NCI-H2227 treated with DMSO at 0.1 percent for 48 hours (cell line): ENCODE measurements around the gene SOX8.

Experiments used
- DNase-seq: peaks from one replicate; lab custom pipeline; 2025; lab: John Stamatoyannopoulos, UW

The SOX8 gene

DNA sequence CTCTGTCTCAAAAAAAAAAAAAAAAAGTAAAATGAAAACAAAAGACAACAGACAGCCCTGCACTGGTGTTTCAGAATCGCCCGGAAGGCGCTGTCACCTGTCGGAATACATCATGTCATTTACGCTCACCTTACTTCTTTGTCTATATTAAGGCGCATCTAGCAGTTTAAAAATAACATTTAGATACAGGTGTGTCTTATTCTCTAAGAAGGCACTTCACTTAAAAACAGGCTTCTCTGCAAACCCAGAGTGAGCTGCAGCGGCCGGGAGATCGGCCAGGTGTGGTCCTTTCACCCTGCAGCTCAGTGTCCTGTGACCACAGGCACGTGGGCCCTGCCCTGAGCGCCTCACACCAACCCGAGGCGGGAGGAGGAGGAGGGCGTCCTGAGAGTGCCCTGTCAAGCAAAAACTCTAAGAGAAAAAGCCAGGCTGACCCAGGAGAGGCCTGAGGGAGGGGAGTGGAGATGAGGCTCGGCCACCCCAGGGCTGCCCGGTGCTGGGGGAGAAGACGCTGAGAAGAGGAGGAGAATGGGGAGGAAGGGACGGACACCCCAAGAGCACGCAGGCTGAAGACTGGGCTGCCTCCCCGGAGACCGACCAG, 7.5 kb upstream of the SOX8 start:
- DNase-seq = no peak

DNA sequence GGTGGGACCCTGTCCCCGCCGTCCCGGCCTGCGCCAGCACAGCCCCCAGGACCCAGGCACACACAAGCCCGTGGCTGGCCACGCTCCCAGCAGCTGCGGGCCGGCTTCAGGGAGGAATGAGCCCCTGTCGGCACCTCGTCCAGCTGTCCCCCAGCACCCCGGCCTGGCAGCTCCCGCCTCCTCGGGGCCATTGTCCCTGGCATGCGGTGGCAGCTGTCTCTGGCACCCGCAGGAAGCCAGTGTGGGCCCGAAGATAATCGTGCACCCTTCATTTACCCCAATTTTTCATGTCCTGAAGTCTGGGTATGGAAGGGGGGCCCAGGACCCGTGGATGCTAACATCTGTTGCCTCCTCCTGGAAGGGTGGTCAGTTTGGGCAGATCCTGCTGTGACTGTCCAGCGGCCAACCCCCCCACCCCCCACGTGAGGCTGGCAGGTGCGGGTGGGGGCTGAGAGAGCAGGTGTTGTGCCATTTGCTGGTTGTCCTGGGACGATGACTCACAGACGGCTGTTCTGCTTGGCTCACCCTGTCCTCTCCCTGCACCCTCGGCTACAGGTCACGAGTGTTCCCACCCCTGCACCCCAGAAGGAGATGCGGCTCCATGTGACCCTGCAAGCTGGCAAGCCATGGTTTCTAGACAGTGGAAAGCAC, 6.8 kb upstream of the SOX8 start:
- no peak for DNase-seq

DNA sequence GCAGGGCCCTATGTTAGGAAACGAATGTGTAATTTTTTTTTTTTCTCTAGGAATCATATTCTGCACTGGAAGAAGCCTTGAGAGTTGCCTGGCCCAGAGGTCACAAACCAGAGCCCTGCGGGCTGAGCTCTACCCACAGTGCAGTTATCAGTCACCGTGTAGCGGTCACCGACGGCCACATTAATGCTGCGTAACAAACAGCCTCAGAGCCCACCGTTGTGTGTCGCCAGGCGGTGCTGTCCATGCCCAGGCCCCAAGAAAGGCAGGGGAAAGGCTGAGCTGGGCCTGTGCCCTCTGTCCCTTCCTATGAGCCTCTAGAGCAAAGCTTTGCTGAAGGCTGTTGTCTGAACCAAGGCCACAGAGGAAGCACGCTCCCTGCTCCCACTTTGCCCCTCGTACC, 6.3 kb upstream of the SOX8 start:
- DNase-seq = no peak

DNA sequence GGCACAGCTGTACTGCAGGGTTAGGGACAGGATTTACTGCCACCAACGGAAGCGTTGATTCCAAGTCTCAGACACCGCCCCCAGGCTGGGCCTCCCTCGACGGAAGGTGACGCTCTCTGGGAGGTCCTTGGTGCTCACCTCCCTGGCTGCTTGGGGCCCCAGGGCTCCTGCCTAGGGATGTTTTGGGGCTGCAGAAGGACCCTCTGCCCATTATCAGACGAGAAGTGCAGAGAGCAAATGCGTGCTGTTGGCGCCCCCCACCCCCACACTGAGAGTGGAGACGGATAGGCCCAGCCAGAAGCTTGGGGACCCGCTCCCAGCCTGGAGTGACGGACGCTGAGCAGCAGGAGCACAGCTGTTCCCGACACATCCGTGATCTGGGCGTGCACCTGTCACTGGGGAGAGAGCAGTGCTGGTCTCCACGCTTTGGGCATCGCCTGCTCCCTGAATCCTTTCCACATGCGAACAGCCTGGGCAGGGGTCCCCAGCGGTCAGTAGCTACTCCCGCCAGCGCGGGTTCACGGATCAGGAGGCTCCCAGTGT, 5.1 kb upstream of the SOX8 start:
- DNase-seq = no peak

DNA sequence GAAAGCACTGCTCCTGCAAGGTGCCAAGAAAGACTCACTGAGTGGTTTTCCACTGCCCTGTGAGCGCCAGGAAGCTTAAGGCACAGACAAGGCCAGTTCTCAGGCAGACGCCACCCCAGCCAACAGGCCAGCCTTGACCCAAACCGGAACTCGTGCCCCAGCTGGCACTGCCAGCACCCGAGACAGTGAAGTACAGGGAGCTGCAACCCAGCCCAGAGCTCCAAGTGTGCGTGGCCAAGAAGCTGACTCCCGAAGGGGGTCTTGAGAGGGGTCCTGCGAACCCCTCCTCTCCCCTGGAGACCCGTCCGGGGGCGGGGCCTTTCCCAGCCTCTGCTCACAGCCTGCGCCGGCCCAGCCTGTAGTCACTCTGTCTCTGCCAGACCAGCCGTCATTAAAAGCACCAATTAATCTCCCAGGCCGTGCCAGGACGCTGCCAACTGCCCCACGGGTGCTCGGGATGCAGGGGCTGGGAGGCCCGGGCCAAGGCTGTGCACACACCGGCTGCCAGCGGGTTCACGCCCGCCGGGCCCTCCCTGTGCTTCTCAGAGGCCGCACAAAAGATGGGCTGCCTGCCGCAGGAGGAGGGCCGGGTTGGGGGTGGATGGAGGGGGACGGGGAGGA, 4.4 kb upstream of the SOX8 start:
- no peak for DNase-seq

DNA sequence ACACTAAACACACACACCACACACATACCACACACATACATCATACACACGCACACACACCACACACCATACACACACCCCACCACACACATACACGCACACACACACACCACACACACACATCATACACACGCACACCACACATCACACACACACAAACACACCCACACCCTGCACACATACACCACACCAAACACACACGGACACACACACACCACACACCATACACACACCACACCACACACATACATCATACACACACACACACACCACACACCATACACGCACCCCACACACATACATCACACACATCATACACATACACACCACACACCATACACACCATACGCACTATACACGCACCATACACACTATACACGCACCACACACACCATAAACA, 3.7 kb upstream of the SOX8 start:
- DNase-seq = no peak

DNA sequence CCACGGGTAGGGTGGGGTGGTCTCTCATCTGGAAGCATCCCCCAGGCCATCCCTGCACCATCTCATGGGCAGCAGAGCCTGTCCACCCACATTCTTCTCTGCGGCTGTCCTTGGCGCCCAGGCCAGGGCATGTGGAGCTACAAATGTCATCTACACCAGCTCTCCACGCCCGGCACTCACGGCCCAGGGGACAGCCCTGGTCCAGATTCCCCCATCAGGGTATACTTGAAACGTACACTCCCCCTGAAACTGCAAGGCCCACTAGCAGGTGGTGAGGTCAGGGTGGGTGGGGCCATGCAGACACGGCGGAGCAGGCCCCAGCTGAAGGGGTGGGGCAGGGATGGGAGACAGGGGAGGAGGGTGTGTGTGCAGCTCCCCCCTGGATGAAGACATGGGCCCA, 3.2 kb upstream of the SOX8 start:
- no peak for DNase-seq

DNA sequence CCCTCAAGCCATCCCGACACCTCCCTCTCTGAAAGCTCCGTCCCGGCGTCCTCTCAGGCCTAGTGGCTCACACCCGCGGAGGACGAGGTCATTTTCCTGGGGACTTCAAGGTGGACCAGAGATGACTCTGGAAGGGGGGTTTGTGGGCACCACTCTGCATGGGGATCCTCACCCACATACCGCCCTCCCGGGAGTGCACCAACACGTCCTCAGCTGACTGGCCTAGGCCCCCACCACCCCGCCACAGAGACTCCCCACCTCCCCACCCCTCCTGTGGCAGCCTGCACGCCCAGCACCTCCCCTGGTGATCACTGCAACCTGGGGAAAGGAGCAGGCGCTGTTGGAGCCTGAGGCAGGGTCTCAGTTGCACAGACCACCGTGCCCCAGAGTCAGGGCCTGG, 2.4 kb upstream of the SOX8 start:
- DNase-seq = no peak

DNA sequence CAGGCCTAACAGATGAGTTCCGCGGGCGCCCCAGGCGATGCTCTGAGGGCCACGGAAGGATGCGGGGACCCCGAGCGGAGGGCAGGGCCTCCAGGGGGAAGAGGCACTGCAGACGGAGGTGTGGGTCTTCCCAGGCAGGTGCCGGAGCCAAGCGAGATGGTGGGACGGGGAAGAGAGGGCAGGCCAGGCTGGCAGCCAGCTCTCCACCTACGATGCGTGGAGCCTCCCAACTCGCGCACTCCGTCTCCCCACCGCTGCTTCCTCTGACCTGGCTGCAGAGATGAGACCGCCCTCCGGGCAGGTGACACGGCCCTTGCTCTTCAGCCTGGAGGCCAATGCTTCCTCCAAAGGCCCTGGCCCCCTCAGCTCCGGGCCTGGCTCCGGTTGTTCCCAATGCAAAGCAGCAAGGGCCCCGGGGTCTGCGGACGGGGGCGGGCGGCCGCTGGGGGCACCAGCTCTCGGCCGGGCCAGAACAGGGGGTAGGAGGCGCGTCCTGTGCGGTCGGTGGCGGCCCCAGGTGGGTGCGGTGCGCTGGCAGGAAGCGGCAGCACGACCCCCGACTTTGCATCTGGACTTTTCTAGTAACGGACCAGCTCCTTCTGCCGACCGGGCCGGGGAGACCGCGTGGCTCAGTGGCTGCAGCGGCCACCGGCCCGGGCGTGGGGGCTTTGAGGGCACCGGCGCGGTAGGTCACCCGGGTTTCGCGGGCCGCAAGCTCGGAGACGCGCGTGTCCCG, 1.5 kb upstream of the SOX8 start:
- DNase-seq = no peak

DNA sequence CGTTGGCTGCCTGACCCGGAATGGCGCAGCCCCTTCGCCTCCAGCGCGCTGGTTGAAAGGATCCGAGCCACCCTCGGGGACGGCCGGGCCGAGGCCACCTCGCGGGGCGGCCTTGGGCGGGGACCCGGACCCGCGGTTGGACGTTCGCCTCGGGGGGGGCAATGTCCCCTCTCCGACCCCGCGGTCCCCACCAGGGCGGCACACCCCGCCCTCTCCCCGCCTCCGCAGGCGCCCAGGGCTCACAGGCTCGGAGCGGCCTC, 1.0 kb upstream of the SOX8 start:
- DNase-seq = no peak

DNA sequence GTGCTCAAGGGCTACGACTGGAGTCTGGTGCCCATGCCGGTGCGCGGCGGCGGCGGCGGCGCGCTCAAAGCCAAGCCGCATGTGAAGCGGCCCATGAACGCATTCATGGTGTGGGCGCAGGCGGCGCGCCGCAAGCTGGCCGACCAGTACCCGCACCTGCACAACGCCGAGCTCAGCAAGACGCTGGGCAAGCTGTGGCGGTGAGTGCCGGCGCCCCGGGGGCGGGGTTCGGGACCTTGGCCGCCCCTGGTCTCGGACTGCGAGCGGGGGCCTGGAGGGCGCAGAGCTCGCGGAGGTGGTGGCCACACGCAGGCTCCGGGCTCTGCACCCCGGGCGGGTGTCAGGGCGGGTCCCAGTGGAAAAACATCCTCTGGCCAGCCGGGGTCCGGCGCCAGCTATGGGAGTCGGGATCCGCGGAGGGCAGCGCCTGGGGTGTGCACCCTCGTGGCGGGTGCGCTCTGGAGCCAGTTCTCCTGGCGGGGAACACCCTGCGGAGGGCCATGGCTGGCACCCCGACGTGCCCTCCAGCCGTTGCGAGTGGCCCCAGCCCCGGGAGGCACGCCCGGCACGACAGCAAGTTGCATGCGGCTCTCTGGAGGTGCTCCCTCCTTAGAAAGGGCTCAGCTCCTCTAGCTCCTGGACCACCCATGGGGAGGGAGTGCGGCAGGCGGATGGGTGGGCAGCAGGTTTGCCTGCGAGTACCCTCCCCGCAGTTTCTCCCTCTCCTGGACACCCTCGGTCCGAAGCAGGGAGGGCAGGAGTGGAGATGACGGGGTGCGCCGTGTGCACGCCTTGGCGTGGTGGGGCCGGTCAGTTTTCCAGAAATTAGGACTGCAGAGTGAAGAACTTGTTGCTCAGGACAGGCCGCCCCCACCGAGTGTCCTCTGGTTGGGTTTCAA, 824 bp downstream of the SOX8 start:
- DNase-seq = no peak

DNA sequence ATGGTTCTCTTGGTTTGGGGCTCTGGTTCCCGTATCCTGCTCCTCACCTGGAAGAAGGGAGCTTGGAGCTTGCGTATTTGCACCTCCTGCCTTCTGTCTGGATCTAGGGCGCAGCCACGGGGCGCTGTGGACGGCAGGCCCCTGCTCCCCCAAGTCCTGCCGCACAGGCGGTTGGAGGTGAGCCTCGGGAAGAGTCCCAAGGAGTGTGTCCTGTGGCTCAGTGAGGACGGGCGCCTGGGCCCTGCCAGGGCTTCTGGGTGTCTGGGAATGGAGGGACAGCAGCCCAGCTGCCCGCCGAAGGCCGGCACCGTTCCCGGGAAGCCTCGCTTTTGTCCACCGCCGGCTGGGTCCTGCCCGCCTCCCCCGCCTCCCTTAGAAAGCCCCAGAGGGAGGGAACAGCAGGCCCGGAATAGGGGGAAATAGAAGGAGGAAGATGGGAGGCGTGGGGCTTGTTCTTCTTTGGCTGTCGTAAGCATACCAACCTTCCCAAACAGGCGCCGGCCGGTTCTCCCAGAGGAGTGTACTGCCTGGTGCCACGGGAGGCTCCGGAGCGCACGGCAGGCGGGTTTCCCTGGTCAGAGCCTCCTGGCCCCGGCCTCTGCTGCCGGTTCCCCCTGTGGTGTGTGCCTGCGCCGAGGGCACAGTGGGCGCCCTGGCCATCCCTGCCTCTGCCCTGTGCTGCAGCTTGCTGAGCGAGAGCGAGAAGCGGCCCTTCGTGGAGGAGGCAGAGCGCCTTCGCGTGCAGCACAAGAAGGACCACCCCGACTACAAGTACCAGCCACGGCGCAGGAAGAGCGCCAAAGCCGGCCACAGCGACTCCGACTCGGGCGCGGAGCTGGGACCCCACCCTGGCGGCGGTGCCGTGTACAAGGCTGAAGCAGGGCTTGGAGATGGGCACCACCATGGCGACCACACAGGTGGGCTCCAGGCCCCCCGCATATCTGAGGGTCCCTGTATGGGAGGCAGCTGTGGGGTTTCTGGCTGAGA, 1.8 kb downstream of the SOX8 start:
- DNase-seq = no peak

DNA sequence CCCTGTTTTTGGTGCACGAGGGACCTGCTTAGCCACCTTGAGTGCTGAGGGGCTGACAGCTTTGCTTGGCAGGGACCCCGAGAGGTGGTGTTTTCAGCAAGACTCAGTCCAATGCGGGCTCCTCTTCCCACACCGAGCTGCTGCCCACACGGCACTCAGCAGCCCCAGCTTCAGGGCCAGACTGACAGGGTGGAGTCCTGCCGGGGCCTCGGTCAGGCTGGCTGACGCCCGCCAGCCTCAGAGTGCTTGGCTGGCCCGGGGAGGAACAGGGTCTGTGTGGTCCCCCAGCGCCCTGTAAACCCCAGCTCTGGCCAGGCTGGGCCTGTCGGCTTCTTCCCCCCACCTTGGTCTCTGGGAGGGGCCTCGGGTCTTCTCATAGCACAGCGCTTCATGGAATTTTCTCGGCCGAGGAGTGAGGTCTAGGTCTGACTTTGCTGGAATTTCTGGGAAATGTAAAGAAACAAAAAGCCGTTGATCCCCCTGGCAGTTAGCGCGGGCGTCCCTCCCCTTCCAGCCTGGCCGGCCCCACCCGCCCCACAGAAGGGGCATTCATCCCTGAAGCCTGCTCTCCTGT, 2.6 kb downstream of the SOX8 start:
- no peak for DNase-seq

DNA sequence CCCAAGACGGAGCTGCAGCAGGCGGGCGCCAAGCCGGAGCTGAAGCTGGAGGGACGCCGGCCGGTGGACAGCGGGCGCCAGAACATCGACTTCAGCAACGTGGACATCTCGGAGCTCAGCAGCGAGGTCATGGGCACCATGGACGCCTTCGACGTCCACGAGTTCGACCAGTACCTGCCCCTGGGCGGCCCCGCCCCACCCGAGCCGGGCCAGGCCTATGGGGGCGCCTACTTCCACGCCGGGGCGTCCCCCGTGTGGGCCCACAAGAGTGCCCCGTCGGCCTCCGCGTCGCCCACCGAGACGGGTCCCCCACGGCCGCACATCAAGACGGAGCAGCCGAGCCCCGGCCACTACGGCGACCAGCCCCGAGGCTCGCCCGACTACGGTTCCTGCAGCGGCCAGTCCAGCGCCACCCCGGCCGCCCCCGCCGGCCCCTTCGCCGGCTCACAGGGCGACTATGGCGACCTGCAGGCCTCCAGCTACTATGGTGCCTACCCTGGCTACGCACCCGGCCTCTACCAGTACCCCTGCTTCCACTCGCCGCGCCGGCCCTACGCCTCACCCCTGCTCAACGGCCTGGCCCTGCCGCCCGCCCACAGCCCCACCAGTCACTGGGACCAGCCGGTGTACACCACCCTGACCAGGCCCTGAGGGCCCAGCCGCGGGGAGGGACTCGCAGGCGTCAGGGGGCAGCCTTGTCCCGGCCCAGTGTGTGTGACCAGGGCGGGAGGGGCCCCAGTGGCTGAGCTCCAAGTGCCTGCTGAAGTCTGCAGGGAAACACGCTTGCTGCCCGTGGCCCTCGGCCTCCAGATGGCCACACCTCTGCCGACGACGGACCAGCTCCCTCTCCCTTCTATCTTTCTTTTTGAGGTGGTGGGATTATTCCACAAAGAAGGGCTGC, 3.4 kb downstream of the SOX8 start:
- DNase-seq = no peak

DNA sequence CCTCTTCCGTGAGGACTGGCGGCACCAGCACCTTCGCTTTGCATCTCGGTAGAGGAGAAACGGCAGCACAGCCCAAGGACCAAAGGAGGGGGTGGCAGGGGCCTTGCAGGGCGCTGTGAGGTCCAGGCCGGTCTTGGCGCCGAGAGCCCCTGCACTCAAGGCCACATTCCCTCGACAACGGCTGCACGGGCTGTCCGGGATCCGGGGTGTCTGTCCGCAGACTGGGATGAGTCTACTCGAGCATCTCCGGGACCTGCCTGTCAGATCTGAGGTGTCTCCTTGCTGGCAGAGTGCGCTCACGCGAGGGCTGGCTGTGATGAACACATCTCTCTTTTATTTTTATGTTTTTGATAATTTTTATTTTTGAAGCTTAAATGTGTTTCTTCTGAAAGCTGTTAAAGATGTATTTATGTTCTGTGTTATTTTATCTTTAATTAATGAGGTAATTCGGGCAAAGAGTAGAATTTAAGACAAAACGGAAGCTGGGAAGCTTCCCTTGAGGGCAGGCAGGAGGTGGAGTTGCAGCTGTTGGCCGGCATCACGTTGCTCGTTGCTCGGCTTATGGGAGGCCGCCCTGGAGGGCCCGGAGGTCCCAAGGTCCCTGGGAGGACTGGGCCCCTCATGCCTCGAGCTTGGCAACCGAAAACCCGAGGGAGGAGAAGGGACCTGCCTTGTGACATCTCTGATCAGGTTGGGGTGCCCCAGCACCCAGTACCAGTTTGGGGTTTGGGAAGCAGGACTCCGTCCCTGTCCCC, 4.3 kb downstream of the SOX8 start:
- DNase-seq = no peak

DNA sequence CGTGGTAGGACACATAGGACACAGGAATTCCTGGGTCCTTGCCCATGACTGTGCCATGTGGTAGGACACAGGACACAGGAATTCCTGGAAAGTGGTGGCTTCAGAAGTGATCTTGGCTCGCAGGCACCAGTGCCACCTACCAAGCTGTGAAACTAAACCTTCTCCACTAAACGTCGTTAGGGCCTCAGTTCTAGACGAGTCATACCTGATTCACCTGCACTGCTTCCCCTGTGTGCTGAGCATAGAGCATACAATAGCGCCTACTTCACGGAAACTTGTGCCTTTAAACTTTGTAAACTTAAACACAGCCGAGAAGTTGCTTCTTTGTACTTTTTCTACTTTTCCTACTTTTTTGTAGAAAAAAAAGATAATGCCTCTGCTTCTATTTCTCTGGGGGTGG, 4.8 kb downstream of the SOX8 start:
- DNase-seq = no peak

DNA sequence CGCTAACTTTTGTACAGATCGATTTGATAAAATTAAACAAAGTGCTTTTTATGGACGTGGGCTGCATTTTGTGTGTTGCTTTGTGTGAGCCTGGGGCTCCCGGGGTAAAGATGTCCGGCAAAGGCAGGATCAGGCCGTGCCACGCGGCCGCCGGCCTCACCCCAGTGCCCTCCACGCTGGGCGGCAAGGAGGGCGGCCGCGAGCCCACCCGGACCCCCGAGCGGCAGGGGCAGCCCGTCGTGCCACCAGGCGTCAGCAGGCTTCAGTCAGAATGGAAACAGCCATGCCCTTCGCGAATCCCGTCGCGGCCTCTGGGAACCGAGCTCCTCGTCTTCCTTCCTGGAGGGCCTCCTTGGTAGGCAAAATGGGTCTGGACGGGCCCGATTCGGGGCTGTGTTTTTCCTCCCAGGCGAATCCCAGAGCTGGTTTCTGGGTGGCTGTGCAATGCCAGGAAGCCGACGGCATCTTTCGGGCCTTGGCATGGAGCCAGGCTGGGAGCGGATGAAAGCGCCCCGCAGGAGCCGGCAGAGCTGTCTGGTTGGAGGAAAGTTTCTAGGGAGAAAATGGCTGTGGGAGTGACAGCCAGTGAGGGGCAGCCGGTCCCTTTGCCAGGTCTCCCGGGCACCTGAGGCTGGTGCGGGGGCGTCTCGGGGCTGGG, 5.5 kb downstream of the SOX8 start:
- DNase-seq = no peak

DNA sequence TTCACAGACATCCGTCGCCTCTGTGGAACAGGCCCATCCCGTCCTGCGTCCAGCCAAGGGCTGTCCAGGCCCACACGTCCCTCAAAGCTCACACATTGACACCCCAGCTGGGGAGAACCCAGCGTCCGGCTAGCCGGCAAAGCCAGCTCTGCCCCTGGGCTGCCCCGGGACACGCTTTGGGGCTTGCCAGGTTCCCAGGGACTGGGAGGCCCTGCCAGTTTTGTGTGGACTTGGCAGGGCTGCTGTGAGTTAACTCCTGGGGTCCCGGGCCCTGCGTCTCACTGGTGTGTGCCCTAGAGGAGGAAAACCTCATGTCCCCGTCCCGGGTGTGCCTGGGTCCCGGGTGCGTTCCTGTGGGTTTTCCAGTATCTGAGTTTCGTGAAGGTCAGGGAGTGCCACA, 6.3 kb downstream of the SOX8 start:
- no peak for DNase-seq
